A549 (cell line): ENCODE data around the gene CCDC127. TPM values are rescaled to one million over a fixed set of nuclear protein-coding genes. Genes with fewer than 3 reads are reported as not detected.

Source experiments
- ATAC-seq, 2 experiments: fragments of 200-7000 bp in 1 of 2; fragments of >200 bp in 1 of 2; cut with Nextera tagmentation in 1 of 2; cut with Tn5 transposase in 1 of 2; 3 replicates each; pipeline versions ENCODE4 v1.8.0 to v1.9.1; 2018 to 2020; ENCODE audit warnings: mild to moderate bottlenecking in 1 of 2, moderate library complexity in 1 of 2
- CTCF ChIA-PET: fragments of 300-600 bp; sonication (Branson Sonifier 250); formaldehyde crosslinking; extraction: SDS; loops from one replicate; lab custom pipeline; 2021; ENCODE audit warnings: antibody characterized with exemption, inconsistent platforms; lab: Yijun Ruan, JAX
- POLR2A ChIA-PET: fragments of 350-600 bp; formaldehyde crosslinking; extraction: SDS; loops from one replicate; lab custom pipeline; 2021; ENCODE audit warnings: antibody characterized with exemption, inconsistent platforms; lab: Yijun Ruan, JAX
- DNase-seq, 2 experiments: peaks; one replicate each; pipeline versions ENCODE4 v3.0.0 to v3.0.0-alpha.2; 2011 to 2016; ENCODE audit warnings: low read depth in 1 of 2, low spot score in 1 of 2
- FAIRE-seq: peaks from 2 replicates; lab custom pipeline; 2011; peaks lifted over from hg19 to GRCh38; lab: Jason Lieb, UNC
- H3K27ac ChIP-seq, 2 experiments: fragments of >200 bp; sonication (Bioruptor Twin); formaldehyde crosslinking; 3 replicates each; pipeline ENCODE4 v1.5.1; 2016 to 2017
- H3K4me1 ChIP-seq: fragments of >200 bp; sonication (Bioruptor Twin); formaldehyde crosslinking; 3 replicates; pipeline ENCODE4 v1.6.1; 2016
- H3K4me2 ChIP-seq: fragments of >200 bp; sonication (Bioruptor Twin); formaldehyde crosslinking; 3 replicates; pipeline ENCODE4 v1.6.1; 2016
- H3K4me3 ChIP-seq: fragments of >200 bp; sonication (Bioruptor Twin); formaldehyde crosslinking; 3 replicates; pipeline ENCODE4 v1.5.1; 2016
- H3K9me3 ChIP-seq: fragments of >200 bp; sonication (Bioruptor Twin); formaldehyde crosslinking; 3 replicates; pipeline ENCODE4 v1.6.1; 2016
- ATOH8 ChIP-seq: fragments of 250-450 bp; sonication (Bioruptor Pico); IDR thresholded peaks from 2 replicates; pipeline ENCODE4 v1.5.0; 2020; ENCODE audit warnings: low read depth, mild to moderate bottlenecking, moderate library complexity
- CEBPB ChIP-seq, 2 experiments: fragments of >200 bp in 1 of 2; sonication (Bioruptor Twin) in 1 of 2; formaldehyde crosslinking in 1 of 2; IDR thresholded peaks; 2 replicates each; pipeline ENCODE4 v1.6.1; 2012 to 2016
- EHF ChIP-seq: fragments of 250-450 bp; sonication (Bioruptor Pico); IDR thresholded peaks from 2 replicates; pipeline ENCODE4 v1.5.0; 2020; ENCODE audit warnings: mild to moderate bottlenecking
- FOSB ChIP-seq: fragments of 250-450 bp; sonication (Bioruptor Pico); IDR thresholded peaks from 2 replicates; pipeline ENCODE4 v1.5.0; 2020; ENCODE audit warnings: mild to moderate bottlenecking, moderate library complexity
- FOXS1 ChIP-seq: fragments of 250-450 bp; sonication (Bioruptor Pico); IDR thresholded peaks from 2 replicates; pipeline ENCODE4 v1.5.0; 2020; ENCODE audit warnings: mild to moderate bottlenecking, moderate library complexity
- HEYL ChIP-seq: fragments of 250-450 bp; sonication (Bioruptor Pico); IDR thresholded peaks from 2 replicates; pipeline ENCODE4 v1.8.0; 2021; ENCODE audit warnings: mild to moderate bottlenecking, moderate library complexity
- HOXA7 ChIP-seq: fragments of 250-450 bp; sonication (Bioruptor Pico); IDR thresholded peaks from 2 replicates; pipeline ENCODE4 v1.5.0; 2020; ENCODE audit warnings: mild to moderate bottlenecking, moderate library complexity
- HOXB13 ChIP-seq: fragments of 250-450 bp; sonication (Bioruptor Pico); IDR thresholded peaks from 2 replicates; pipeline ENCODE4 v1.5.0; 2020; ENCODE audit warnings: low read depth, mild to moderate bottlenecking, moderate library complexity
- JUN ChIP-seq, 2 experiments: fragments of >200 bp; sonication (Bioruptor Twin); formaldehyde crosslinking; IDR thresholded peaks; 2 replicates in 1 of 2; 3 replicates in 1 of 2; pipeline ENCODE4 v1.6.1; 2016 to 2017
- KDM5A ChIP-seq: fragments of 200-600 bp; sonication (generic); IDR thresholded peaks from 2 replicates; pipeline ENCODE4 v1.6.1; 2016; ENCODE audit warnings: antibody characterized with exemption, mild to moderate bottlenecking
- MAFK ChIP-seq: fragments of 450-650 bp; IDR thresholded peaks from 2 replicates; pipeline ENCODE4 v1.6.1; 2014; ENCODE audit not compliant: partially characterized antibody
- MAZ ChIP-seq: fragments of 150-350 bp; IDR thresholded peaks from 2 replicates; pipeline ENCODE4 v1.6.1; 2014; ENCODE audit warnings: antibody characterized with exemption, low read depth, low read length, borderline replicate concordance
- MYC ChIP-seq: IDR thresholded peaks from 2 replicates; pipeline ENCODE4 v1.6.1; 2012; ENCODE audit warnings: mild to moderate bottlenecking, inconsistent platforms, low read length, improper control_type of control experiment, borderline replicate concordance
- NPAS2 ChIP-seq: fragments of 250-450 bp; sonication (Bioruptor Pico); IDR thresholded peaks from 2 replicates; pipeline ENCODE4 v1.8.0; 2022; ENCODE audit warnings: mild to moderate bottlenecking, moderate library complexity, borderline replicate concordance
- POLR2AphosphoS2 ChIP-seq: conservative IDR thresholded peaks from 2 replicates; pipeline ENCODE4 v1.6.1; 2012; ENCODE audit warnings: low read length, improper control_type of control experiment, inconsistent platforms
- TFCP2L1 ChIP-seq: fragments of 250-450 bp; sonication (Bioruptor Pico); IDR thresholded peaks from 2 replicates; pipeline ENCODE4 v1.5.0; 2021; ENCODE audit warnings: mild to moderate bottlenecking
- TP53 ChIP-seq: fragments of 250-450 bp; sonication (Bioruptor Pico); IDR thresholded peaks from 2 replicates; pipeline ENCODE4 v1.5.0; 2021; ENCODE audit warnings: mild to moderate bottlenecking, moderate library complexity
- USF2 ChIP-seq: fragments of 450-650 bp; IDR thresholded peaks from 2 replicates; pipeline ENCODE4 v1.6.1; 2014; ENCODE audit warnings: antibody characterized with exemption
- ZSCAN20 ChIP-seq: fragments of 250-450 bp; sonication (Bioruptor Pico); IDR thresholded peaks from 2 replicates; pipeline ENCODE4 v1.8.0; 2022; ENCODE audit warnings: mild to moderate bottlenecking, moderate library complexity
- WGBS: methylation state at CpG from one replicate; pipeline ENCODE4 v1.1.6; 2017; ENCODE audit errors: missing lambda C conversion rate; 5-methylcytosine and 5-hydroxymethylcytosine counted together
- polyA plus RNA-seq, 4 experiments: library from polyadenylated mRNA; depleted of rRNA in 3 of 4; stranded (reverse); fragments of >200 nt; fragmentation: RNase III in 1 of 4; extraction: RNeasy Plus Mini Kit Qiagen cat#74134 plus additional on column Dnase treatment in 1 of 4; gene quantifications; 2 replicates in 3 of 4; 3 replicates in 1 of 4; pipeline ENCODE4 v1.2.3, GENCODE V29; 2011 to 2017
- TF ChIP-seq, protein P1 (sequence below): fragments of >200 bp; sonication (Bioruptor Twin); formaldehyde crosslinking; IDR thresholded peaks from 2 replicates; pipeline ENCODE4 v1.6.1; 2016
- TF ChIP-seq, protein P2 (sequence below): fragments of >200 bp; sonication (Bioruptor Twin); formaldehyde crosslinking; IDR thresholded peaks from 3 replicates; pipeline ENCODE4 v1.6.1; 2016

CCDC127 gene
- polyA plus RNA-seq, 2 of the 4 experiments (the other 2 are of a cell fraction): 5.1 to 6.2 TPM

DNA sequence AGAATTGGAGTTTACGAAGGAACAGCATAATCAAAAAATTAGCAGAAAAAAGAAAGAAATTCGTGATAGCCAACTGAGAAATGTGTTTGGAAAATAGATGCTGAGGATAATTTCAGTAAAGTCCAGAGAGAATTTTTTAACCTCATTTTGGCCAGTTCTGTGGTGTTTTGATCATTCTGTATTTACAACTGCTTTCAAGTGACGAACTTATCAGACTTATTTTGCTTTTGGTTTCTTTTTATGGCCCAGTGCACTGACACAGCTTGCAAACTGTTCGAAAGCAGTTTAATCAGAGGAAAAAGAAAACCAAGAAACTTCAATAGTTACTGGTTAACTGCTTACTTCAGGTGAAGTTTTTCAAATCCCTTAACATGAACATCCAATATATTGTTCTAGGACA, 2.0 kb upstream of the CCDC127 start:
- FAIRE-seq (no peak), DNase-seq (no peak), ATAC-seq (no peak)
- WGBS: 68% methylated on average over 4 of the region's 4 CpGs
- peak overlapping the region; percentile 81 for H3K4me2 ChIP-seq
- H3K4me1 ChIP-seq: peaks cover 20% of the 10 kb centered on the region
- TF ChIP-seq EHF (no peak), JUN (IDR thresholded peaks at IDR 0.05) (no peak), HEYL (CRISPR knock-in tag) (no peak), KDM5A (no peak), HOXB13 (CRISPR knock-in tag) (no peak), USF2 (no peak), POLR2AphosphoS2 (no peak), CEBPB (IDR thresholded peaks at IDR 0.05) (no peak), TP53 (no peak), MYC (no peak), HOXA7 (CRISPR knock-in tag) (no peak), ZSCAN20 (CRISPR knock-in tag) (no peak), ATOH8 (no peak), FOXS1 (CRISPR knock-in tag) (no peak), TFCP2L1 (CRISPR knock-in tag) (no peak), MAZ (no peak), FOSB (no peak)
- TF ChIP-seq, protein P1, sequence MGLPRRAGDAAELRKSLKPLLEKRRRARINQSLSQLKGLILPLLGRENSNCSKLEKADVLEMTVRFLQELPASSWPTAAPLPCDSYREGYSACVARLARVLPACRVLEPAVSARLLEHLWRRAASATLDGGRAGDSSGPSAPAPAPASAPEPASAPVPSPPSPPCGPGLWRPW: no peak
- TF ChIP-seq, protein P2, sequence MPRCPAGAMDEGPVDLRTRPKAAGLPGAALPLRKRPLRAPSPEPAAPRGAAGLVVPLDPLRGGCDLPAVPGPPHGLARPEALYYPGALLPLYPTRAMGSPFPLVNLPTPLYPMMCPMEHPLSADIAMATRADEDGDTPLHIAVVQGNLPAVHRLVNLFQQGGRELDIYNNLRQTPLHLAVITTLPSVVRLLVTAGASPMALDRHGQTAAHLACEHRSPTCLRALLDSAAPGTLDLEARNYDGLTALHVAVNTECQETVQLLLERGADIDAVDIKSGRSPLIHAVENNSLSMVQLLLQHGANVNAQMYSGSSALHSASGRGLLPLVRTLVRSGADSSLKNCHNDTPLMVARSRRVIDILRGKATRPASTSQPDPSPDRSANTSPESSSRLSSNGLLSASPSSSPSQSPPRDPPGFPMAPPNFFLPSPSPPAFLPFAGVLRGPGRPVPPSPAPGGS: no peak
- ChIA-PET POLR2A (interaction anchor here (2.4 kb wide), 1 partner anchor 51 kb away, joined by 11 read pairs; the partner anchor contains the start of gene PDCD6), CTCF (interaction anchor here (1.1 to 1.3 kb wide), 4 partner anchors 12 to 97 kb away, joined by 3 to 5 read pairs (median 4); no protein-coding TSS in a partner anchor)
- no peak overlapping the region for H3K27ac ChIP-seq
- no peaks in the 10 kb centered on the region for H3K9me3 ChIP-seq
- 0 out of 3 replicates have a peak overlapping the region, but pooled peaks have one; percentile 99 for H3K4me3 ChIP-seq

DNA sequence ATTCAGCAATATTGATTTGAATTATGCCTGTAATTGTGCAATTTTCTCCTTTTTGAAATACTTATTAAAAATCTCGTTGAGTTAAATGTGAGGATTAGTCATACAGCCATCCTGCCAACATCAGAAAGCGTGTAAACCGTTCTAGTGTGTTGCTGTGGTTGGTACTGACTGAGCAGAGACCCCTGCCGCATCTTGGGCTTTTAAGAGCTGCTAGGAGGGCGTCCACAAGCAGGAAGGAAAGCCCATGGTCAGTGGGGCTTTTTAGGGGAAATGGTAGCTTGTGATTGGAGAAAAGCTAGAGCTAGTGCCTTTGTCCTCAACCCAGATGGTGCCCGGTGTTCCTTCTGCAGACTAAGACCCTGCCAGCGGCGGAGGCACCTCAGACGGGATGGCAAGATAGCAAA, 1.5 kb upstream of the CCDC127 start:
- CTCF ChIA-PET: interaction anchor here (0.8 to 1.3 kb wide), 6 partner anchors 11 to 220 kb away, joined by 3 to 5 read pairs (median 4); no protein-coding TSS in a partner anchor
- POLR2A ChIA-PET: interaction anchor here (2.4 kb wide), 1 partner anchor 52 kb away, joined by 11 read pairs; the partner anchor contains the start of gene PDCD6
- peak overlapping the region; percentile 36 to 85; a peak in 2 of 6 replicates for H3K27ac ChIP-seq
- TF ChIP-seq MAFK (no peak), NPAS2 (CRISPR knock-in tag) (no peak), EHF (no peak)
- H3K4me1 ChIP-seq: peaks cover 20% of the 10 kb centered on the region
- H3K9me3 ChIP-seq: no peaks in the 10 kb centered on the region
- DNase-seq (no peak), ATAC-seq (no peak), FAIRE-seq (no peak)
- H3K4me3 ChIP-seq: peak overlapping the region; percentile 99
- 56% methylated on average over 9 of the region's 9 CpGs for WGBS
- peak overlapping the region; percentile 81 for H3K4me2 ChIP-seq
